ENCODE measurements around the gene PTGFRN. TPM values are rescaled to one million over a fixed set of nuclear protein-coding genes. Genes with fewer than 3 reads are reported as not detected.

PTGFRN gene
- total RNA-seq, 1 experiment from 2014 or later = 60.6 TPM

GRCh38 chr1:116871779-116872146 is 38.0 kb upstream of the PTGFRN start:
- no peaks in the 10 kb centered on the region for H3K36me3 ChIP-seq (ENCODE audit: control insufficient read depth in 1 of 2, insufficient read depth in 2 of 2, low read length in 2 of 2)
- intact Hi-C loops (cut with micrococcal nuclease) = no loop called here
- TF ChIP-seq ZBTB33 (IDR thresholded peaks at IDR 0.05; ENCODE audit: extremely low read depth, insufficient replicate concordance, low read length) (no peak), YY1 (IDR thresholded peaks at IDR 0.05; ENCODE audit: extremely low read depth, insufficient replicate concordance, low read depth, low read length) (no peak), EZH2phosphoT487 (IDR thresholded peaks at IDR 0.05; ENCODE audit: borderline replicate concordance) (no peak), CEBPB (IDR thresholded peaks at IDR 0.05; ENCODE audit: low read depth) (no peak), JUND (IDR thresholded peaks at IDR 0.05) (no peak), TCF7L2 (IDR thresholded peaks at IDR 0.05; ENCODE audit: borderline replicate concordance, extremely low read depth, insufficient read depth, insufficient read length) (no peak), CBX3 (IDR thresholded peaks at IDR 0.05; ENCODE audit: low read depth) (no peak), EZH2 (IDR thresholded peaks at IDR 0.05) (no peak)
- TF ChIP-seq, protein P1, sequence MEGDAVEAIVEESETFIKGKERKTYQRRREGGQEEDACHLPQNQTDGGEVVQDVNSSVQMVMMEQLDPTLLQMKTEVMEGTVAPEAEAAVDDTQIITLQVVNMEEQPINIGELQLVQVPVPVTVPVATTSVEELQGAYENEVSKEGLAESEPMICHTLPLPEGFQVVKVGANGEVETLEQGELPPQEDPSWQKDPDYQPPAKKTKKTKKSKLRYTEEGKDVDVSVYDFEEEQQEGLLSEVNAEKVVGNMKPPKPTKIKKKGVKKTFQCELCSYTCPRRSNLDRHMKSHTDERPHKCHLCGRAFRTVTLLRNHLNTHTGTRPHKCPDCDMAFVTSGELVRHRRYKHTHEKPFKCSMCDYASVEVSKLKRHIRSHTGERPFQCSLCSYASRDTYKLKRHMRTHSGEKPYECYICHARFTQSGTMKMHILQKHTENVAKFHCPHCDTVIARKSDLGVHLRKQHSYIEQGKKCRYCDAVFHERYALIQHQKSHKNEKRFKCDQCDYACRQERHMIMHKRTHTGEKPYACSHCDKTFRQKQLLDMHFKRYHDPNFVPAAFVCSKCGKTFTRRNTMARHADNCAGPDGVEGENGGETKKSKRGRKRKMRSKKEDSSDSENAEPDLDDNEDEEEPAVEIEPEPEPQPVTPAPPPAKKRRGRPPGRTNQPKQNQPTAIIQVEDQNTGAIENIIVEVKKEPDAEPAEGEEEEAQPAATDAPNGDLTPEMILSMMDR (IDR thresholded peaks at IDR 0.05 in 2 of 3, conservative IDR thresholded peaks at IDR 0.05 in 1 of 3; ENCODE audit: borderline replicate concordance in 1 of 3, insufficient read depth in 1 of 3, low read depth in 2 of 3, low read length in 2 of 3) = no peak
- RAD21 ChIA-PET (ENCODE audit: low non-redundant PET in 1 of 2, low total read pairs in 2 of 2, uncharacterized antibody in 2 of 2, unreplicated experiment in 2 of 2) = no interaction called here
- no peak overlapping the region for H3K27ac ChIP-seq (ENCODE audit: low read depth, low read length)
- no peaks in the 10 kb centered on the region for H3K9me3 ChIP-seq (ENCODE audit: control insufficient read depth in 1 of 2, insufficient read depth in 1 of 2, low read depth in 1 of 2, low read length in 2 of 2)
- no peak overlapping the region for H3K4me2 ChIP-seq (ENCODE audit: low read length)
- H3K4me1 ChIP-seq (ENCODE audit: control insufficient read depth in 1 of 2, insufficient read depth in 2 of 2, low read length in 2 of 2) = no peaks in the 10 kb centered on the region
- POLR2A ChIA-PET = no interaction called here
- H4K20me1 ChIP-seq (ENCODE audit: insufficient read depth) = no peaks in the 10 kb centered on the region
- H3K9me2 ChIP-seq (ENCODE audit: insufficient read depth) = no peaks in the 10 kb centered on the region
- no peak overlapping the region for H2AFZ ChIP-seq (ENCODE audit: low read depth, low read length, poor library complexity, severe bottlenecking)
- ATAC-seq (no peak), DNase-seq (ENCODE audit: low read depth, low spot score) (no peak)
- no peak overlapping the region for H3K9ac ChIP-seq (ENCODE audit: low read length)
- H3K27me3 ChIP-seq (ENCODE audit: insufficient read depth, low read length) = no peaks in the 10 kb centered on the region
- H3K79me2 ChIP-seq (ENCODE audit: insufficient read depth, low read length) = no peaks in the 10 kb centered on the region
- H3K4me3 ChIP-seq (replicated peaks in 1 of 2; ENCODE audit: low read depth in 1 of 2, low read length in 2 of 2) = no peak overlapping the region
- CTCF ChIA-PET = no interaction called here
- no TSS peak for BruUV-seq (replicated peaks)

Measured in HCT116 (cell line).